Measurements from ENCODE around the gene C13orf46. TPM values are rescaled to one million over a fixed set of nuclear protein-coding genes. Genes with fewer than 3 reads are reported as not detected.

C13orf46 gene
- total RNA-seq, 4 donors from 2014 or later, result 0.31 to 6.6 (median 5.9) TPM; not detected in 1

DNA sequence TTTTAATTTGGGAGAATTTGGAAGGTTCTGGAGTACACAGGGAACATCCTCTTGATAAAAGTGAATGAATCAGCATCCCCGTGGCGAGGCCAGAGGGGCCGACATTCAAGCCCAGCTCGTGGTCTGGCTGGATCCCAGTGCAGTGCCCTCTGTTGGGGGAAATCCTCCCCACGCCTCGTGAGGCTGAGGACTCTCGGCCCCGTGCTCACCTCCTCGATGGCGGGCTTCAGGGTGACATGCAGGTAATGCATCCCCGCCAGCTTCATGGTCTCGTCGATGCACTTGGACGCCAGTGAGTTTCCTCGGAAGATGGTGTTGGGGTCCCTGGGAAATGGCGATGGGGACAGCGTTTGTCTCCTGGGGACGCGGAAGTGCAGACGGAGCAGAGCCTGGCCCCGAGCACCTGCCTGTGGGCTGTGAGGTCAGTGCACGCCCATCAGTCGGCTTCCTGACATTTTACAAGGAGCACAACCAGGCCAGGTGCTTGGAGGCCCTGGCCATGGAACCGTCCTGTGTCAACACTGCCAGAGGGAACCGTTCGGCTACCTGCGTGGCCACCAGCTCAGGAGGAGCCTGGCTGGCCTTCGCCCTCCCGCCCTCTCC is 43.3 kb upstream of the C13orf46 start:
- no peaks in the 10 kb centered on the region for H3K27me3 ChIP-seq
- WGBS, 2 donors (ENCODE audit: low coverage in 1 of 2), result no CpG with 5 or more reads among the region's 29 CpGs
- H3K4me1 ChIP-seq, result no peaks in the 10 kb centered on the region
- H3K27ac ChIP-seq, result no peak overlapping the region
- ATAC-seq, result no peak
- H3K36me3 ChIP-seq, result peaks cover 0 to 86% of the 10 kb centered on the region in 2 donors
- TF ChIP-seq, protein P1, sequence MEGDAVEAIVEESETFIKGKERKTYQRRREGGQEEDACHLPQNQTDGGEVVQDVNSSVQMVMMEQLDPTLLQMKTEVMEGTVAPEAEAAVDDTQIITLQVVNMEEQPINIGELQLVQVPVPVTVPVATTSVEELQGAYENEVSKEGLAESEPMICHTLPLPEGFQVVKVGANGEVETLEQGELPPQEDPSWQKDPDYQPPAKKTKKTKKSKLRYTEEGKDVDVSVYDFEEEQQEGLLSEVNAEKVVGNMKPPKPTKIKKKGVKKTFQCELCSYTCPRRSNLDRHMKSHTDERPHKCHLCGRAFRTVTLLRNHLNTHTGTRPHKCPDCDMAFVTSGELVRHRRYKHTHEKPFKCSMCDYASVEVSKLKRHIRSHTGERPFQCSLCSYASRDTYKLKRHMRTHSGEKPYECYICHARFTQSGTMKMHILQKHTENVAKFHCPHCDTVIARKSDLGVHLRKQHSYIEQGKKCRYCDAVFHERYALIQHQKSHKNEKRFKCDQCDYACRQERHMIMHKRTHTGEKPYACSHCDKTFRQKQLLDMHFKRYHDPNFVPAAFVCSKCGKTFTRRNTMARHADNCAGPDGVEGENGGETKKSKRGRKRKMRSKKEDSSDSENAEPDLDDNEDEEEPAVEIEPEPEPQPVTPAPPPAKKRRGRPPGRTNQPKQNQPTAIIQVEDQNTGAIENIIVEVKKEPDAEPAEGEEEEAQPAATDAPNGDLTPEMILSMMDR (IDR thresholded peaks at IDR 0.05), result peak in 1 of 4 experiments; percentile 11
- TF ChIP-seq EP300 (IDR thresholded peaks at IDR 0.05) (no peak), POLR2AphosphoS5 (IDR thresholded peaks at IDR 0.05) (no peak), POLR2A (IDR thresholded peaks at IDR 0.05) (no peak)
- H3K4me3 ChIP-seq, result no peak overlapping the region
- H3K9me3 ChIP-seq, result no peaks in the 10 kb centered on the region

DNA sequence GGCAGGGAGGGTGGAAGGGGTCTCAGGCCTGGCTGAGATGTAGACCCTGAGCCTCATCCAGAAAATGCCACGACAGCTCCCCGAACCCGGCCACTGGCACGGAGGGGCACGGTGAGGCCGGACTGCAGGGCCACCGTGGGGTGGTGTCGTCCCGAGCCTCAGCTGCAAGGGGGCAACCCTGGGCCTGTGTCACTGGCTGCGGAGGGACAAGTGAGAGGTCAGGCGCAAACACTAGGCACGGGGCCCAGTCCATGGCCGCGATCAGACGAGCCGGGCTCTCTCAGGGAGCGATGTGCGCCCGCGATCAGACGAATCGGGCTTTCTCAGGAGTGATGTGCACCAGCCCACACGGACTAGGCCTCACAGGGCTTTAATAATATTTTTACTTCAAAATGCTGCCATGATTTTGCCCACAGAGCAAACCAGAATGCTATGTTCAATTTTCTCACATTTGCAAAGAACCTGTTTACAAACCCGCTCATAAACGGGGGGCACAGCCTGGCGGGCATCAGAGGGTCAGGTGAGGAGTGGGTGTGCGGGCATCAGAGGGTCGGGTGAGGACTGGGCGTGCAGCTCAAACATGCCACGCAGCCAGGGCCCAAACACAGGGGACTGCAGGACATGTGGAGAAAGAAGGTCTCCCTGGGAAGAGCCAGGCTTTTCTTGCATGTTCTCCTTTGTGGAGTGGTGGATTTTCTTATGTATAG is 42.6 kb upstream of the C13orf46 start:
- Histone ChIP-seq H3K27me3 (no peaks in the 10 kb centered on the region), H3K9me3 (no peaks in the 10 kb centered on the region), H3K36me3 (peaks cover 0 to 86% of the 10 kb centered on the region in 2 donors), H3K27ac (no peak overlapping the region), H3K4me1 (no peaks in the 10 kb centered on the region), H3K4me3 (no peak overlapping the region)
- 82 to 90% methylated on average over 3 to 7 of the region's 30 CpGs for WGBS, 2 donors (ENCODE audit: low coverage in 1 of 2)
- TF ChIP-seq POLR2A (IDR thresholded peaks at IDR 0.05), result no peak
- no peak for TF ChIP-seq EP300 (IDR thresholded peaks at IDR 0.05)
- TF ChIP-seq POLR2AphosphoS5 (IDR thresholded peaks at IDR 0.05), result no peak
- TF ChIP-seq, protein P1 (IDR thresholded peaks at IDR 0.05), result no peak
- no peak for ATAC-seq

DNA sequence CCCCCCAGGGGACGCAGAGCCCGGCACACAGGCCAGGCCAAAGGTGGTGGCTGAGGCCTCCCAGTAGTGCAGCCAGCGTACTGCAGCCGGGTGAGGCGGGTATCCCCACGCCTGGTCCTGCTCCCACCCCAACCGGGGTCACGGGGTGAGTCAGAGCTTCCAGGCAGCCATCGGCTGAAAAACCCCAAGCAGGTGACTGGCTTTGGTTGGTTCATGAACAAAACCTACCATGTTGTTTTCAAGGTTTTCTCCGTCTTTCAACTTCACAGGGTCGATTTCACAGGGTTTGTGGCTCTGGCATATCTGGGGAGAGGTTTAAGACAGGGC is 42.1 kb upstream of the C13orf46 start:
- Histone ChIP-seq H3K36me3 (peaks cover 0 to 86% of the 10 kb centered on the region in 2 donors), H3K27me3 (no peaks in the 10 kb centered on the region), H3K4me3 (no peak overlapping the region), H3K27ac (no peak overlapping the region), H3K9me3 (no peaks in the 10 kb centered on the region), H3K4me1 (no peaks in the 10 kb centered on the region)
- WGBS, 2 donors (ENCODE audit: low coverage in 1 of 2), result 76 to 91% methylated on average over 9 to 10 of the region's 11 CpGs
- ATAC-seq, result peak; percentile 29
- TF ChIP-seq, protein P1 (IDR thresholded peaks at IDR 0.05), result no peak

DNA sequence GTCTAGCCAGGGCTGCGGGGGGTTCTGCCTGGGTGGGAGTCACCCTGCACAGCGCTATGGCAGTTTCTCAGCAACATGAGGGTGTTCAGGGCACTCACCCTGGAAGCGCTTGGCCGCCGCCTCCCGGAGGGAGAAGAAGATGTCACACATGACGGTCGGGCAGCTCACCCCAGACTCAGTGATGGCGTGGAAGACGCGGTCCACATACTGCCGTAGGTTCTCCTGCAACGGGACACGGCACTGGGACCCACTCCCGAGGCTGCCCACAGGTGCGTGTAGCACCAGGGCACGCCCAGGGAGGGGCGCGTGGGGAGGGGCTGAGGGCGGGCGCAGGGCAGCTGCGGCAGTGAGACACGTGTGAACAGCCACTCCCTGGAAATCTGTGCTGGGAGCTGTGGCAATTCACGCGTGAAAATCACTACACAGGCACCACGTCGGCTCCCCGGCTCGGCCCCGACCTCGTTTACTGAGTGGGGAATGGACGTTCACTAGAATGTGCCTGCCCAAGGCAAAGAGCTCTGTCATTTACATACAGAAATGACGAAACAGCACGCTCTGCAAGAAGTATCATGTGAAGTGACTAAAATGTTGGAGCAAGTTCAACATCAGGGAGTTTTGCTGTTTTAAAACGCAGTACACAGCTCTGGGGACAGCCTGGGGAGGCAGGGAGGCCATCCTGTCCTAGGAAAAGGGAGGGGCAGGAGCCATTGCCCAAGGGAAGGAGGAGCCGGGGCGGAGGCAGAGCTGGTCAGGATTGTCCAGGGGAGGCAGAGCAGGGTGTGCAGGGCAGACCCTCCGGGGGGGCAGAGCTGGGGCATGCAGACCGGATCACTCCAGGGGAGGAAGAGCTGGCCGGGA is 41.5 kb upstream of the C13orf46 start:
- H3K36me3 ChIP-seq, result peaks cover 0 to 86% of the 10 kb centered on the region in 2 donors
- 80 to 88% methylated on average over 3 to 16 of the region's 40 CpGs for WGBS, 2 donors (ENCODE audit: low coverage in 1 of 2)
- H3K27me3 ChIP-seq, result no peaks in the 10 kb centered on the region
- peak overlapping the region in 2 of 4 donors; percentile 1 to 11 for H3K27ac ChIP-seq
- no peaks in the 10 kb centered on the region for H3K9me3 ChIP-seq
- no peaks in the 10 kb centered on the region for H3K4me1 ChIP-seq
- ATAC-seq, result peak; percentile 83
- TF ChIP-seq POLR2A (IDR thresholded peaks at IDR 0.05), result no peak
- no peak for TF ChIP-seq EP300 (IDR thresholded peaks at IDR 0.05)
- TF ChIP-seq, protein P1 (IDR thresholded peaks at IDR 0.05), result no peak
- no peak for TF ChIP-seq POLR2AphosphoS5 (IDR thresholded peaks at IDR 0.05)
- no peak overlapping the region for H3K4me3 ChIP-seq

Data from gastroesophageal sphincter (tissue), 4 donors.